ENCODE measurements around the gene PPP3R1.
A peak's percentile ranks its signal among the peaks of the same experiment; 100 is the strongest.

PPP3R1 gene

GRCh38 chr2:68230241-68231060, 21.9 kb downstream of the PPP3R1 start:
- peak; percentile 69 for ATAC-seq
- no peak for TF ChIP-seq OSR1 (CRISPR knock-in tag; IDR thresholded peaks at IDR 0.05)
- TF ChIP-seq, protein P1, sequence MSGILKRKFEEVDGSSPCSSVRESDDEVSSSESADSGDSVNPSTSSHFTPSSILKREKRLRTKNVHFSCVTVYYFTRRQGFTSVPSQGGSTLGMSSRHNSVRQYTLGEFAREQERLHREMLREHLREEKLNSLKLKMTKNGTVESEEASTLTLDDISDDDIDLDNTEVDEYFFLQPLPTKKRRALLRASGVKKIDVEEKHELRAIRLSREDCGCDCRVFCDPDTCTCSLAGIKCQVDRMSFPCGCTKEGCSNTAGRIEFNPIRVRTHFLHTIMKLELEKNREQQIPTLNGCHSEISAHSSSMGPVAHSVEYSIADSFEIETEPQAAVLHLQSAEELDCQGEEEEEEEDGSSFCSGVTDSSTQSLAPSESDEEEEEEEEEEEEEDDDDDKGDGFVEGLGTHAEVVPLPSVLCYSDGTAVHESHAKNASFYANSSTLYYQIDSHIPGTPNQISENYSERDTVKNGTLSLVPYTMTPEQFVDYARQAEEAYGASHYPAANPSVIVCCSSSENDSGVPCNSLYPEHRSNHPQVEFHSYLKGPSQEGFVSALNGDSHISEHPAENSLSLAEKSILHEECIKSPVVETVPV (CRISPR knock-in tag; IDR thresholded peaks at IDR 0.05) = no peak
- no peak for TF ChIP-seq PATZ1 (CRISPR knock-in tag; IDR thresholded peaks at IDR 0.05; ENCODE audit: borderline replicate concordance)
- no peak for TF ChIP-seq BACH2 (CRISPR knock-in tag; IDR thresholded peaks at IDR 0.05; ENCODE audit: borderline replicate concordance)
- TF ChIP-seq TOX (CRISPR knock-in tag; IDR thresholded peaks at IDR 0.05; ENCODE audit: borderline replicate concordance) = no peak

GRCh38 chr2:68226794-68227193, 25.5 kb downstream of the PPP3R1 start:
- ATAC-seq = no peak
- TF ChIP-seq TOX (CRISPR knock-in tag; IDR thresholded peaks at IDR 0.05; ENCODE audit: borderline replicate concordance) (no peak), ISL1 (CRISPR knock-in tag; IDR thresholded peaks at IDR 0.05) (no peak), ZC3H10 (CRISPR knock-in tag; IDR thresholded peaks at IDR 0.05) (no peak), OSR1 (CRISPR knock-in tag; IDR thresholded peaks at IDR 0.05) (no peak), ZFP30 (CRISPR knock-in tag; IDR thresholded peaks at IDR 0.05) (no peak), PATZ1 (CRISPR knock-in tag; IDR thresholded peaks at IDR 0.05; ENCODE audit: borderline replicate concordance) (no peak), PPARA (CRISPR knock-in tag; IDR thresholded peaks at IDR 0.05; ENCODE audit: borderline replicate concordance) (no peak), ARNTL (CRISPR knock-in tag; IDR thresholded peaks at IDR 0.05; ENCODE audit: borderline replicate concordance, low read depth) (no peak), ZNF8 (CRISPR knock-in tag; IDR thresholded peaks at IDR 0.05) (no peak), SNAI2 (CRISPR knock-in tag; IDR thresholded peaks at IDR 0.05) (no peak), ZNF70 (CRISPR knock-in tag; IDR thresholded peaks at IDR 0.05) (no peak), ZNF565 (CRISPR knock-in tag; conservative IDR thresholded peaks at IDR 0.05; ENCODE audit: low read depth) (no peak), CSDC2 (CRISPR knock-in tag; IDR thresholded peaks at IDR 0.05) (no peak)
- TF ChIP-seq, protein P2, sequence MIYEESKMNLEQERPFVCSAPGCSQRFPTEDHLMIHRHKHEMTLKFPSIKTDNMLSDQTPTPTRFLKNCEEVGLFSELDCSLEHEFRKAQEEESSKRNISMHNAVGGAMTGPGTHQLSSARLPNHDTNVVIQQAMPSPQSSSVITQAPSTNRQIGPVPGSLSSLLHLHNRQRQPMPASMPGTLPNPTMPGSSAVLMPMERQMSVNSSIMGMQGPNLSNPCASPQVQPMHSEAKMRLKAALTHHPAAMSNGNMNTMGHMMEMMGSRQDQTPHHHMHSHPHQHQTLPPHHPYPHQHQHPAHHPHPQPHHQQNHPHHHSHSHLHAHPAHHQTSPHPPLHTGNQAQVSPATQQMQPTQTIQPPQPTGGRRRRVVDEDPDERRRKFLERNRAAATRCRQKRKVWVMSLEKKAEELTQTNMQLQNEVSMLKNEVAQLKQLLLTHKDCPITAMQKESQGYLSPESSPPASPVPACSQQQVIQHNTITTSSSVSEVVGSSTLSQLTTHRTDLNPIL (CRISPR knock-in tag; IDR thresholded peaks at IDR 0.05; ENCODE audit: low read depth) = no peak
- TF ChIP-seq, protein P3, sequence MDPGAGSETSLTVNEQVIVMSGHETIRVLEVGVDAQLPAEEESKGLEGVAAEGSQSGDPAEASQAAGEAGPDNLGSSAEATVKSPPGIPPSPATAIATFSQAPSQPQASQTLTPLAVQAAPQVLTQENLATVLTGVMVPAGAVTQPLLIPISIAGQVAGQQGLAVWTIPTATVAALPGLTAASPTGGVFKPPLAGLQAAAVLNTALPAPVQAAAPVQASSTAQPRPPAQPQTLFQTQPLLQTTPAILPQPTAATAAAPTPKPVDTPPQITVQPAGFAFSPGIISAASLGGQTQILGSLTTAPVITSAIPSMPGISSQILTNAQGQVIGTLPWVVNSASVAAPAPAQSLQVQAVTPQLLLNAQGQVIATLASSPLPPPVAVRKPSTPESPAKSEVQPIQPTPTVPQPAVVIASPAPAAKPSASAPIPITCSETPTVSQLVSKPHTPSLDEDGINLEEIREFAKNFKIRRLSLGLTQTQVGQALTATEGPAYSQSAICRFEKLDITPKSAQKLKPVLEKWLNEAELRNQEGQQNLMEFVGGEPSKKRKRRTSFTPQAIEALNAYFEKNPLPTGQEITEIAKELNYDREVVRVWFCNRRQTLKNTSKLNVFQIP (CRISPR knock-in tag; IDR thresholded peaks at IDR 0.05; ENCODE audit: borderline replicate concordance, low read depth) = no peak

DNA sequence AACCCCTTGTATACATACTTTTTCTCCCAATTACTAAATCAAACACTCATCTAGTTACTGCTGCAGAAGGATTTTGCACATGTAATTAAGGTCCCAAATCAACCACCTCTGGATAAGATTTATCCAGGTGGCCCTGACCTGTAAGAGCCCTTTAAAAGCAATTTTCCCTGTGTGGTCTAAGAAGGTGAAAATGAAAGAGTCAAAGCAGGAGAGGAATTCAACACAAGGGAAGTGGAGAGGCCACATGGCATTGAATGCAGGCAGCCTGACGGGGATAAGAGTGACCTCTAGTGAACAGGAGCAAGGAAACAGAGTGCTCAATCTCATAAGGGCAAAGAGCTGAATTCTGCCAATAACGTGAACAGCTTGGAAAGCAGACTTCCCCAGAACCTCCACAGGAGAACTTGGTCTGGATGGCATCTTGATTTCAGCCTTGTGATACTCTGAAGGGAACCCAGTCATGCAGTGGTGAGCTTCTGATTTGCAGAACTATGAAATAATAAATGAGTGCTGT, 27.2 kb downstream of the PPP3R1 start:
- ATAC-seq = peak; percentile 88
- no peak for TF ChIP-seq TOX (CRISPR knock-in tag; IDR thresholded peaks at IDR 0.05; ENCODE audit: borderline replicate concordance)
- TF ChIP-seq OSR1 (CRISPR knock-in tag; IDR thresholded peaks at IDR 0.05) = no peak
- no peak for TF ChIP-seq PATZ1 (CRISPR knock-in tag; IDR thresholded peaks at IDR 0.05; ENCODE audit: borderline replicate concordance)
- TF ChIP-seq SNAI2 (CRISPR knock-in tag; IDR thresholded peaks at IDR 0.05) = no peak
- no peak for TF ChIP-seq TCF4 (CRISPR knock-in tag; IDR thresholded peaks at IDR 0.05; ENCODE audit: borderline replicate concordance)
- TF ChIP-seq TSHZ2 (CRISPR knock-in tag; IDR thresholded peaks at IDR 0.05) = no peak
- no peak for TF ChIP-seq CSDC2 (CRISPR knock-in tag; IDR thresholded peaks at IDR 0.05)
- TF ChIP-seq BACH2 (CRISPR knock-in tag; IDR thresholded peaks at IDR 0.05; ENCODE audit: borderline replicate concordance) = no peak
- TF ChIP-seq ESRRG (CRISPR knock-in tag; IDR thresholded peaks at IDR 0.05) = no peak
- TF ChIP-seq GLIS3 (CRISPR knock-in tag; IDR thresholded peaks at IDR 0.05) = no peak
- no peak for TF ChIP-seq ZNF8 (CRISPR knock-in tag; IDR thresholded peaks at IDR 0.05)
- TF ChIP-seq ZNF565 (CRISPR knock-in tag; conservative IDR thresholded peaks at IDR 0.05; ENCODE audit: low read depth) = no peak
- TF ChIP-seq PPARA (CRISPR knock-in tag; IDR thresholded peaks at IDR 0.05; ENCODE audit: borderline replicate concordance) = no peak
- TF ChIP-seq ZFP3 (CRISPR knock-in tag; IDR thresholded peaks at IDR 0.05) = no peak

Measured in SK-N-SH treated with all-trans-retinoic acid at 6 μM for 48 hours (cell line).